HG02870 (cell line): ENCODE data around the gene TAF7L.

Experiments
- ATAC-seq: cut with Tn5 transposase; IDR thresholded peaks from one replicate; pipeline ENCODE4 v1.9.1; 2021; ENCODE audit warnings: mild to moderate bottlenecking, moderate library complexity; ENCODE audit not compliant: unreplicated experiment

Gene TAF7L

GRCh38 chrX:101223226-101223625 is 67.9 kb downstream of the TAF7L start:
- peak; percentile 78 for ATAC-seq

- no peak for ATAC-seq
These were observed 70.4 kb downstream of the TAF7L start for GRCh38 chrX:101220662-101221260.

- ATAC-seq: no peak
These were observed 71.2 kb downstream of the TAF7L start for GRCh38 chrX:101219864-101220346.

GRCh38 chrX:101219116-101219863 is 71.8 kb downstream of the TAF7L start, which contains the start of gene DRP2:
DRP2 (plus strand) TSS chrX:101219786; CDS start chrX:101231648, 11,862 bp downstream.
- ATAC-seq: no peak
